Upper lobe of left lung (tissue), 6 donors: ENCODE measurements around the gene OPCML. TPM values are rescaled to one million over a fixed set of nuclear protein-coding genes. Genes with fewer than 3 reads are reported as not detected.

ENCODE experiments used
- ATAC-seq, 2 donors: fragments of 200-7000 bp; cut with Tn5 transposase; one replicate each; pipeline ENCODE4 v1.9.1; 2022; ENCODE audit warnings: mild to moderate bottlenecking in 2 of 2, moderate library complexity in 2 of 2; ENCODE audit not compliant: low FRiP score in 2 of 2
- DNase-seq, 2 donors: peaks; one replicate each; pipeline ENCODE4 v3.0.0-alpha.2; 2019 to 2020
- H3K27ac ChIP-seq, 4 donors: fragments of 200-600 bp; sonication (generic); one replicate each; pipeline ENCODE4 v1.5.1; 2016 to 2019
- H3K27me3 ChIP-seq, 4 donors: fragments of 200-600 bp; sonication (generic); one replicate each; pipeline ENCODE4 v1.5.1; 2017 to 2019
- H3K36me3 ChIP-seq, 4 donors: fragments of 200-600 bp; sonication (generic); one replicate each; pipeline ENCODE4 v1.5.1; 2016 to 2019
- H3K4me1 ChIP-seq, 4 donors: fragments of 200-600 bp; sonication (generic); one replicate each; pipeline ENCODE4 v1.5.1; 2018 to 2019
- H3K4me3 ChIP-seq, 4 donors: fragments of 200-600 bp; sonication (generic); one replicate each; pipeline ENCODE4 v1.5.1; 2017 to 2019; ENCODE audit warnings: mild to moderate bottlenecking in 2 of 4, moderate library complexity in 1 of 4
- H3K9me3 ChIP-seq, 4 donors: fragments of 200-600 bp; sonication (generic); one replicate each; pipeline ENCODE4 v1.5.1; 2018 to 2019
- EP300 ChIP-seq, 4 donors: sonication (generic); formaldehyde crosslinking; IDR thresholded peaks; one replicate each; pipeline ENCODE4 v1.5.1; 2017; ENCODE audit warnings: antibody characterized with exemption in 4 of 4, control low read depth in 2 of 4
- POLR2A ChIP-seq, 4 donors: fragments of 450-650 bp; IDR thresholded peaks; one replicate each; pipeline ENCODE4 v1.5.1; 2016 to 2017; ENCODE audit warnings: antibody characterized with exemption in 4 of 4, mild to moderate bottlenecking in 2 of 4
- POLR2AphosphoS5 ChIP-seq, 2 donors: sonication (generic); formaldehyde crosslinking; IDR thresholded peaks; one replicate each; pipeline ENCODE4 v1.5.1; 2017; ENCODE audit warnings: antibody characterized with exemption in 2 of 2
- WGBS, 2 donors: methylation state at CpG; one replicate each; pipeline ENCODE4 v1.1.5; 2017 to 2018; 5-methylcytosine and 5-hydroxymethylcytosine counted together
- total RNA-seq, 6 donors: library from RNA; depleted of rRNA in 4 of 6; stranded (reverse); fragments of >200 nt in 4 of 6; gene quantifications; one replicate each; pipeline versions ENCODE4 v1.1.0 to v1.2.1, GENCODE V29; 2016 to 2021
- TF ChIP-seq, protein P1 (sequence below), 6 experiments: fragments of 450-650 bp in 4 of 6; fragments of 200-600 bp in 2 of 6; sonication (generic) in 2 of 6; IDR thresholded peaks; one replicate each; pipeline ENCODE4 v1.5.1; 2016 to 2019; ENCODE audit warnings: antibody characterized with exemption in 6 of 6
- donor health status: DM: no; HTN: no; CAD: no; lungs with moderate emphysema.
- donor health status: DM: no; HTN: yes; CAD: no; lungs with severe emphysema.

The OPCML gene
- total RNA-seq, 6 donors from 2014 or later: 0.10 TPM; not detected in 5

DNA sequence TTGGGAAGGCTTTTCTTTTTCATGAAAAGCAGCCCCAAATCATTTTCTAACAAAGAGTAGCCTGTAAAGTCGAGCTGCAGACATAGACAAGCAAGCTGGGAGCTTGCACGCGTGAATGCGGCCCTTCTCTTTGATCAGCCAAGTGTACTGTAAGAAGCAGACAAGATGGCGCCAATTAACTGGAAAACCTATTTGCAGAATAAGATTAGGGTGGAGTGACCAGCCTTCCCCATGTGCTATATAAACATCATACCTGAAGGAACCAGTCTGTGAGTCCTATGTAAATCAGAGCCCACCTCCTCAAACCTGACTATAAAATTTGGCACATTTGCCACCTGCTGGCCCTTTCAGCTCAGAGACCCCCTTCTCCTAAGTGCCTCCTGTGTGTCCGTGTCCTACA, 982.7 kb downstream of the OPCML start:
- no peak for DNase-seq
- TF ChIP-seq, protein P1, sequence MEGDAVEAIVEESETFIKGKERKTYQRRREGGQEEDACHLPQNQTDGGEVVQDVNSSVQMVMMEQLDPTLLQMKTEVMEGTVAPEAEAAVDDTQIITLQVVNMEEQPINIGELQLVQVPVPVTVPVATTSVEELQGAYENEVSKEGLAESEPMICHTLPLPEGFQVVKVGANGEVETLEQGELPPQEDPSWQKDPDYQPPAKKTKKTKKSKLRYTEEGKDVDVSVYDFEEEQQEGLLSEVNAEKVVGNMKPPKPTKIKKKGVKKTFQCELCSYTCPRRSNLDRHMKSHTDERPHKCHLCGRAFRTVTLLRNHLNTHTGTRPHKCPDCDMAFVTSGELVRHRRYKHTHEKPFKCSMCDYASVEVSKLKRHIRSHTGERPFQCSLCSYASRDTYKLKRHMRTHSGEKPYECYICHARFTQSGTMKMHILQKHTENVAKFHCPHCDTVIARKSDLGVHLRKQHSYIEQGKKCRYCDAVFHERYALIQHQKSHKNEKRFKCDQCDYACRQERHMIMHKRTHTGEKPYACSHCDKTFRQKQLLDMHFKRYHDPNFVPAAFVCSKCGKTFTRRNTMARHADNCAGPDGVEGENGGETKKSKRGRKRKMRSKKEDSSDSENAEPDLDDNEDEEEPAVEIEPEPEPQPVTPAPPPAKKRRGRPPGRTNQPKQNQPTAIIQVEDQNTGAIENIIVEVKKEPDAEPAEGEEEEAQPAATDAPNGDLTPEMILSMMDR (IDR thresholded peaks at IDR 0.05): no peak
- no peak for TF ChIP-seq POLR2AphosphoS5 (IDR thresholded peaks at IDR 0.05)
- TF ChIP-seq POLR2A (IDR thresholded peaks at IDR 0.05): no peak
- no peak for TF ChIP-seq EP300 (IDR thresholded peaks at IDR 0.05)
- Histone ChIP-seq H3K27ac (no peak overlapping the region), H3K4me3 (no peak overlapping the region), H3K36me3 (no peaks in the 10 kb centered on the region), H3K4me1 (no peaks in the 10 kb centered on the region), H3K9me3 (peaks cover 0 to 11% (median 4%) of the 10 kb centered on the region in 4 donors), H3K27me3 (no peaks in the 10 kb centered on the region)
- no peak for ATAC-seq
- WGBS, 2 donors: 78 to 90% methylated on average over 6 of the region's 6 CpGs

DNA sequence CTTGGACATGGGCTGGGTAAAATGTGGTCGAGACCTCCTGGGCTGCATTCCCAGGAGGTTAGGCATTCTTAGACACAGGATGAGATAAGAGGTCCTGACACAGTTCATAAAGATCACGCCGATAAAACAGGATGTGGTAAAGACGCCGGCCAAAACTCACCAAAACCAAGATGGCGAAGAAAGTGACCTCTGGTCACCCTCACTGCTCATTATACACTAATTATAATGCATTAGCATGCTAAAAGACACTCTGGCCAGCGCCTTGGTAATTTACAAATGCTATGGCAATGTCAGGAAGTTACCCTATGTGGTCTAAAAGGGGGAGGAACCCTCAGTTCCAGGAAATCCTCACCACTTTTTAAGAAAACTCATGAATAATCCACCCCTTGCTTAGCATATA, 983.3 kb downstream of the OPCML start:
- Histone ChIP-seq H3K27me3 (no peaks in the 10 kb centered on the region), H3K27ac (no peak overlapping the region), H3K36me3 (no peaks in the 10 kb centered on the region), H3K4me3 (no peak overlapping the region), H3K4me1 (no peaks in the 10 kb centered on the region), H3K9me3 (peaks cover 0 to 11% (median 4%) of the 10 kb centered on the region in 4 donors)
- no peak for ATAC-seq
- 66 to 82% methylated on average over 7 of the region's 7 CpGs for WGBS, 2 donors
- TF ChIP-seq POLR2A (IDR thresholded peaks at IDR 0.05) (no peak), EP300 (IDR thresholded peaks at IDR 0.05) (no peak), POLR2AphosphoS5 (IDR thresholded peaks at IDR 0.05) (no peak)
- TF ChIP-seq, protein P1 (IDR thresholded peaks at IDR 0.05): no peak
- no peak for DNase-seq

DNA sequence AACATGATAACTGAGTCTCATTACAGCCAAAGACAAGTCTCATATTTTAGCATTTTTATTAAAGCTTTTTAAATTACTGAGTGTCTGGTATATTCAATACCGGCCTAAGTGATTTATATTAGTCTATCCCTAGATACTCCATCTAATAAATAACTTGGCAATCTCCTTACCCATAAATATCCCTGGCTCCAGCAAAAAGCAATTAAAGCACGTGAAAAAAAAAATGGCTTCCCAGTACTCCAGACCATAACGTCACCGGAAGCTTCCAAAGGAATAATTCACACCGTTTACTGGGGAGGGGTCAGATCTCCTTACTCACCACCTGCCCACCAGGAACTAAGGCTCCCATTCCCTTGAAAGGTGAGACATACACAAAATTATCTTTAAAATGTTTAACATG, 988.3 kb downstream of the OPCML start:
- TF ChIP-seq POLR2A (IDR thresholded peaks at IDR 0.05): no peak
- TF ChIP-seq EP300 (IDR thresholded peaks at IDR 0.05): no peak
- TF ChIP-seq, protein P1 (IDR thresholded peaks at IDR 0.05): no peak
- TF ChIP-seq POLR2AphosphoS5 (IDR thresholded peaks at IDR 0.05): no peak
- ATAC-seq (no peak), DNase-seq (no peak)
- WGBS, 2 donors: 88 to 94% methylated on average over 5 of the region's 5 CpGs
- Histone ChIP-seq H3K4me1 (no peaks in the 10 kb centered on the region), H3K9me3 (peaks cover 0 to 6% (median 0%) of the 10 kb centered on the region in 4 donors), H3K4me3 (no peak overlapping the region), H3K27ac (no peak overlapping the region), H3K36me3 (no peaks in the 10 kb centered on the region), H3K27me3 (no peaks in the 10 kb centered on the region)

DNA sequence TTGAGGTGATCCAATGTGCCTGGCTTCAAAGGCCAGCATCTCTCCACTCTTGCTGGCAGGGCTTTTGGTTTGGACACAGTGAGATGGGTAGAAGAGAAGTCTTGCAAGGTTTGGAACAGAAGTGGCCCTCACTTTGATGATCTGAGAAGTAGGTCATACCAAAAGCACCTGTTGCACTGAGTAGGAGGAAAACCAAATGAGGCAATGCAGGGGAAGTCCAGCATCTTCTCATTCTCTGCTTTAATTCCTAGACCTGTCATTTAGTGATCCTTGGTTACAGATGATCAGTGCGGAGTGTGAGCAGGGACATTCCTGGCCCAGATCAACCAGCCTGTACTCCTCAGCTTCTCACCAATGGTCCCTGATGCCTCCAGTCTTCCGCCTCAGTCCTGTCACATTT, 990.5 kb downstream of the OPCML start:
- ATAC-seq (no peak), DNase-seq (no peak)
- TF ChIP-seq, protein P1 (IDR thresholded peaks at IDR 0.05): no peak
- TF ChIP-seq POLR2AphosphoS5 (IDR thresholded peaks at IDR 0.05): no peak
- TF ChIP-seq EP300 (IDR thresholded peaks at IDR 0.05): no peak
- no peak for TF ChIP-seq POLR2A (IDR thresholded peaks at IDR 0.05)
- Histone ChIP-seq H3K27ac (no peak overlapping the region), H3K9me3 (peaks cover 0 to 6% (median 0%) of the 10 kb centered on the region in 4 donors), H3K36me3 (no peaks in the 10 kb centered on the region), H3K4me1 (no peaks in the 10 kb centered on the region), H3K27me3 (no peaks in the 10 kb centered on the region), H3K4me3 (no peak overlapping the region)
- 90 to 100% methylated on average over 2 of the region's 2 CpGs for WGBS, 2 donors

DNA sequence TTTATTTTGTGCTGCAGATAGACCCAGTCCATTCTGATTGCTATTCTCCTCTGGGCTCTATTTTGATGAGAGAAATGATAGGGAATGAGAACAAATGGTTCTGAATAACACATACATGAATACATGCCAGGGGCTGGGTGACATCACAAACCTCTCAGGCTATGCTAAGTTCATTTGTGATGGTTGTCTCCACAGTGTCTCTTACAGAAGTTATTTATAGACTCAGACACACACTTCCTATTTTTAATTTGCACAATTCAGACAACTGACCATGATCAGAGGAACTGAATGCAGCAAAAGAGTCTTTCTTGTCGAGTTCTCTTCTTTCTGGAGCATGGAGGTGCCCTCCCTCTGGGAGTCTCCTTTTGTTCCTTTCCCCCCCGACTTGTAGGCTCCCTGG, 991.7 kb downstream of the OPCML start:
- Histone ChIP-seq H3K4me3 (no peak overlapping the region), H3K4me1 (no peaks in the 10 kb centered on the region), H3K36me3 (no peaks in the 10 kb centered on the region), H3K27ac (no peak overlapping the region), H3K9me3 (peaks cover 0 to 2% (median 0%) of the 10 kb centered on the region in 4 donors), H3K27me3 (no peaks in the 10 kb centered on the region)
- no peak for TF ChIP-seq POLR2AphosphoS5 (IDR thresholded peaks at IDR 0.05)
- no peak for TF ChIP-seq EP300 (IDR thresholded peaks at IDR 0.05)
- no peak for TF ChIP-seq POLR2A (IDR thresholded peaks at IDR 0.05)
- TF ChIP-seq, protein P1 (IDR thresholded peaks at IDR 0.05): no peak
- DNase-seq (no peak), ATAC-seq (no peak)
- 41 to 44% methylated on average over 2 of the region's 2 CpGs for WGBS, 2 donors
